ENCODE results near the gene ZNRF4.

GRCh38 chr19:5443723-5444122 lies 11.5 kb upstream of the ZNRF4 start:
- TF ChIP-seq, protein P1, sequence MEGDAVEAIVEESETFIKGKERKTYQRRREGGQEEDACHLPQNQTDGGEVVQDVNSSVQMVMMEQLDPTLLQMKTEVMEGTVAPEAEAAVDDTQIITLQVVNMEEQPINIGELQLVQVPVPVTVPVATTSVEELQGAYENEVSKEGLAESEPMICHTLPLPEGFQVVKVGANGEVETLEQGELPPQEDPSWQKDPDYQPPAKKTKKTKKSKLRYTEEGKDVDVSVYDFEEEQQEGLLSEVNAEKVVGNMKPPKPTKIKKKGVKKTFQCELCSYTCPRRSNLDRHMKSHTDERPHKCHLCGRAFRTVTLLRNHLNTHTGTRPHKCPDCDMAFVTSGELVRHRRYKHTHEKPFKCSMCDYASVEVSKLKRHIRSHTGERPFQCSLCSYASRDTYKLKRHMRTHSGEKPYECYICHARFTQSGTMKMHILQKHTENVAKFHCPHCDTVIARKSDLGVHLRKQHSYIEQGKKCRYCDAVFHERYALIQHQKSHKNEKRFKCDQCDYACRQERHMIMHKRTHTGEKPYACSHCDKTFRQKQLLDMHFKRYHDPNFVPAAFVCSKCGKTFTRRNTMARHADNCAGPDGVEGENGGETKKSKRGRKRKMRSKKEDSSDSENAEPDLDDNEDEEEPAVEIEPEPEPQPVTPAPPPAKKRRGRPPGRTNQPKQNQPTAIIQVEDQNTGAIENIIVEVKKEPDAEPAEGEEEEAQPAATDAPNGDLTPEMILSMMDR (conservative IDR thresholded peaks at IDR 0.05; ENCODE audit: low read length): no peak
- no peak for TF ChIP-seq EZH2phosphoT487 (IDR thresholded peaks at IDR 0.05; ENCODE audit: borderline replicate concordance)
